DOHH2 (cell line): ENCODE results near the gene SMPDL3A.

ENCODE experiments used
- EZH2phosphoT487 ChIP-seq: fragments of 200-600 bp; sonication (generic); IDR thresholded peaks from 2 replicates; pipeline ENCODE4 v1.6.1; 2017; ENCODE audit warnings: borderline replicate concordance, mild to moderate bottlenecking, antibody characterized with exemption, low read length, moderate library complexity, mixed read lengths
- TF ChIP-seq, protein P1 (sequence below): fragments of 200-600 bp; sonication (generic); IDR thresholded peaks from one replicate; pipeline ENCODE4 v1.5.1; 2014; ENCODE audit warnings: antibody characterized with exemption, mild to moderate bottlenecking, low read depth, low read length; ENCODE audit not compliant: poor library complexity, severe bottlenecking

DNA sequence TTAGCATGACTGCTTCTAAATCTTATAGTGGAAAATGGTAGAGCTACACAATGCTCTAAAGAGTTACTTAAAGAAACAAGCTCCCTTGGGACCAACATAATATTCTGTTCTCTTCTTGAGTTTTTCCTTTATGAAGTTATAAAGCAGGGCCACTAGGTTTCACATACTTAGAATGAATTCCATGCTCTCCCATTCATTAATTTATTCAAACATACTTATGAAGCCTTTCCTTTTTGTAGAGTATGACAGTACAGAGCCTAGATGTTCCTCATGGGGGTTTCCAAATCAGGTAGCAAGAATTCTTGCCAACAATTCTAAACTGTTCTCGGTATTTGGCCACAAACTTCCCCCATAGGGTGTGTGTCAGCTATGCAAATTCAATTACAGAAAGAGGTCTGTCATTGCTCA, 30.1 kb upstream of the SMPDL3A start:
- TF ChIP-seq, protein P1, sequence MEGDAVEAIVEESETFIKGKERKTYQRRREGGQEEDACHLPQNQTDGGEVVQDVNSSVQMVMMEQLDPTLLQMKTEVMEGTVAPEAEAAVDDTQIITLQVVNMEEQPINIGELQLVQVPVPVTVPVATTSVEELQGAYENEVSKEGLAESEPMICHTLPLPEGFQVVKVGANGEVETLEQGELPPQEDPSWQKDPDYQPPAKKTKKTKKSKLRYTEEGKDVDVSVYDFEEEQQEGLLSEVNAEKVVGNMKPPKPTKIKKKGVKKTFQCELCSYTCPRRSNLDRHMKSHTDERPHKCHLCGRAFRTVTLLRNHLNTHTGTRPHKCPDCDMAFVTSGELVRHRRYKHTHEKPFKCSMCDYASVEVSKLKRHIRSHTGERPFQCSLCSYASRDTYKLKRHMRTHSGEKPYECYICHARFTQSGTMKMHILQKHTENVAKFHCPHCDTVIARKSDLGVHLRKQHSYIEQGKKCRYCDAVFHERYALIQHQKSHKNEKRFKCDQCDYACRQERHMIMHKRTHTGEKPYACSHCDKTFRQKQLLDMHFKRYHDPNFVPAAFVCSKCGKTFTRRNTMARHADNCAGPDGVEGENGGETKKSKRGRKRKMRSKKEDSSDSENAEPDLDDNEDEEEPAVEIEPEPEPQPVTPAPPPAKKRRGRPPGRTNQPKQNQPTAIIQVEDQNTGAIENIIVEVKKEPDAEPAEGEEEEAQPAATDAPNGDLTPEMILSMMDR, result no peak
- TF ChIP-seq EZH2phosphoT487, result no peak
